Measurements from ENCODE around the gene ZFR.
"Not testable (repeated sequence)": the region's sequence is repeated elsewhere in the genome, so short reads cannot be mapped to it uniquely, and the experiment has no call there.

ZFR gene

GRCh38 chr5:32353420-32353819, 91.1 kb downstream of the ZFR start:
- no peak for DNase-seq

- DNase-seq = no peak
These were observed 91.9 kb downstream of the ZFR start for GRCh38 chr5:32352685-32353084.

DNA sequence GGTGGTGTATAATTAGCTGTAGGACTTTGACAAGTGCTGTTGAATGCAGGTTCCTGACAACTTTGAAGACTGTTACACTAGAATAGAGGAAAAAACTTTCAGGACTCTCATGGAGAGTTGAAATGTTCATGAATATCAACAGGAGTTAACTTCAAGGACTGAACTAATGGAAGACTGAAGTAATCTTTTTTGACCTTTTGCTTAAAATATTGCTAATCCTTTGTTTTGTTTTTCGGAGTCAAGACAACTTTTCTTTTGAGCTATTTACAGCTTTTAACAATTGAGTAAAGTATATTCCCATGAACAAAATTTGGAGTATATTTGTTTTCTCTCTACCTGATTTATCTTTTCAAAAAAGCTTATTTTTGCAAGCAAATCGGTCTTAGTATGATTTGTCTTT, 97.7 kb downstream of the ZFR start:
- DNase-seq = no peak

GRCh38 chr5:32343058-32343672, 101.4 kb downstream of the ZFR start:
- DNase-seq = no peak

DNA sequence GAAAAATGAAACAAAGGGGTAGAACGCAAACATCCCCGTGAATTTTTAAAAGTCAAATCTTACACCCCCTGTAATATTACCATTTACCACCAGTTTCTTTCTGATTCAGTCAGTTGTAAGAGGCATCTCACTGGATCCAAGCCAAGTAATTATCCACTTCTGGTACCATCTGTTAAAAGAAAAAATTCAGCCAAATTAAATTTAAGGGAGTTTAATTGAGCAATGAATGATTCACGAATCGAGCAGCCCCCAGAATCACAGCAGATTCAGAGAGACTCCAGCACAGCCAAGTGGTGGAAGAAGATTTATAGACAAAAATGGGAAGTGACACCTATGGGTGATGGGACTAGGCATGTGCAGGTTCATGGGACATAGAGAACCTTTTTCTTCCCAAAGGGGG, 101.9 kb downstream of the ZFR start:
- peak; percentile 99 for DNase-seq

- no peak for DNase-seq
These were observed 104.7 kb downstream of the ZFR start for GRCh38 chr5:32339878-32340277.

DNA sequence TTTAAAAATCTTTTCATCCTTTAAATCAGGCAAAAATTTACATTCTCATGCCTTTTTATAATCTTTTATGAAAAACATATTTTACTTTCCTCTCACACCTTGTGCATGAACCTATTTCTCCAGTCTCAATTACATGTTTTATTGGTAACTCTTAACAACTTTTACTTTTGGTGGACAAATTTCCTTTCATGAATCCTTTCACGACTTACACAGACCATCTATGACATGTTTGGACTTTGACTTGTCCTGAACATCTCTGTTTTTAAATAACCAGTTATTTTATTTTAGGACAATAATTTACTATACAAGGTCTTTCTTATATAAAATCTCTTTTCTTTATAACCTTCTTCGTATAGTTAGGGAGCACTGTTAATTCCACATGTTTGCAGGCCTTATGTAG, 105.3 kb downstream of the ZFR start:
- DNase-seq = peak; percentile 67

DNA sequence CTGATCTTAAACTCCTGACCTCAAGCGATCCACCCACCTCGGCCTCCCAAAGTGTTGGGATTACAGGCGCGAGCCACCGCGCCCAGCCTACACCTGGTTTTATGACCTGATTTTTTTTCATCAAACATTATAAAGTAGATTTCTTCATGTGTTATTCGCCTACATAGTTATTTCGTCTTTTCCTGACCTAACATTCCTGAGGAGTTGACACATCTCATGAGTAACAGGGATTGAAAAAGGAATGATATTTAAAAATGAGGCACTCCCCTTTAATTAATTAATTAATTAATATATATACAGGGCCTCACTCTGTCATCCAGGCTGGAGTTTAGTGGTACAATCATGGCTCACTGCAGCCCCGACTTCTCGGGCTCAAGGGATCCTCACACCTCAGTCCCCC, 111.6 kb downstream of the ZFR start:
- no peak for DNase-seq

DNA sequence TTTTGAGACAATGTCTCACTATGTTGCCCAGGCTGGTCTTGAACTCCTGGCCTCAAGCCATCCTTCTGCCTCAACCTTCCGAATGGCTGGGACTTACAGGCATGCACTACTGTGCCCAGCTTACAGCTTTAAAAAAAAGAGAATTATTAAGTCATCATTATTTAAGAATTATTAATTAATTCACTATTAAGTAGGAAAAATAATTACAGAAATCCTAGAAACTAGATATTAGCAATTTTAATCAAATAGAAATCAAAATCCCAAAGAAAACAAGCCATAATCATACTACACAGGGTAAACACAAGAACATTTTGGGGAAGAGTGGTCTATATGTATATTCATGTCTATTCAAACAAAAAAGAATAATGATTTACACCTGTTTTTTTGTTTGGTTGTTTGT, 112.2 kb downstream of the ZFR start:
- no peak for DNase-seq

- DNase-seq = no peak
These were observed 112.6 kb downstream of the ZFR start for GRCh38 chr5:32331935-32332274.

DNA sequence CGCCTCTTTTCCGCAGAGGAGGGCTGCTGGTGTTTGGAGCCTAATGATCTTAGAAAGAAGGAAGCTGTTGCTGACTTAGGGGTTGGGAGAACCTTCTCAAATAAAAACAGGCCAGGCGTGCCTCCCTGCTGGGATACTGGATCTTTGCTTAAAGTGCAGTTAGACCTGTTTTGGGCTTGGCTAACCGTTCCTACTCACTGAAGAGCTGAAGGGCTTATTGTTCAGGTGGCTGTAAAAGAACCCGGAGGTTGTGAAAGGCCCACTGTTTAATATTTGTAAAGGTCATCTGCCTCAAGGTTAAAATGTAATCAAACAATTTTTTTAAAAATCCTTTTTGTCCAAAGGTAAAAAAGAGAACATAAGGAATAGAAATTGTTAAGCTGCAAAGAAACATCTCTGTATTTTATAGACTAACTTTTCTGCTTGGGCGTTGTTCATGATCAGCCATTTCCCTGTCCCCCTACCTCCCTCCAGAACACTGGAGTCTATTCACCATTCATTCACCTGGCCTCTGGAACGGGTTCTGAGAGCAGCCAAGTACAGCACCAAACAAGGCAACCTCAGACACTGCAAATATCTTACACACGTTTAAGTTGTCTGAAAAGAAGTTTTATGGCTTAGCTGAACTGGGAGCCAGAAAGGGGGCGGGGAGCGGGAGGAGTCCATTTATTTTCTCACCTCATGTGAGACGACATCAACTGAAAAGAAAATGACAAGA, 113.2 kb downstream of the ZFR start:
- no peak for DNase-seq

DNA sequence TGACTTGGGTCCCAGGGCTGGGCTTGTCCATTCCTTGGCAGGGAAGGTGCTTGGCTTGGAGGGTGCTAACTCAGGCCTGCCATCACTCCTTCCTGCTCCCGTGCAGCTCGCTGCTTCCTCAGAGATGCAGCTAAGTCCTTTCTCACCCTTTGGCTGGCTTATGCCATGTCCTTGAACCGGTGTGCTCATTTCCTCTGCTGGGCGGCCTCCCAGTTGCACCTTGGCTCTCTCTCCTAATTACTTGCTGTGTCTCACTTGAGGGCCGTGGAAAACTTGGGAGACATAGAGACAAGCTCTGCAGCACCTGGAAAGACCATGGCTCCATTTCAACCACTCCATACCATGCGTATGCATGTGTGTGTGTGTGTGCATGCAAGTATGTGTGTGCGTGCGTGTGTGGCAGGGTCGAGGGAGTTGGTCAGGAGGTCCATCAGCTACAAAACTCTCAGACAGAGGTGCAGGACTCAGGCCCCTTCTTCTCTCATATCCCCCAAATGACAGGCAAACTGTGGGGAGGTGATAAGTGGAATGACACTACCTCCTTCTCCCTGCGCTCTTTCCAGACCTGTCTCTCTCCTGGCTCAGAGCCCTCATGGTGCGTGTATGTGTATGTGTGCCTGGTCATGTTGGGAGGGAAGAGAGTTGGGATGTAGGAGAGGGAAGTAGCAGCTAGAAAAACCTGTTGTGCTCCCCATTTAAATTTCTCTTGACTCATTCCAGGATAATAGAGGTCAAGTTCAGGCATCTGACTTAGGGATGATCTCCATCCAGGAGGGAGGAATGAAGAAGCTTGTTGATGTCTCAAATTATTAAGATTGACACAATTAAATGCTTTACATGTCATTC, 114.2 kb downstream of the ZFR start:
- no peak for DNase-seq

DNA sequence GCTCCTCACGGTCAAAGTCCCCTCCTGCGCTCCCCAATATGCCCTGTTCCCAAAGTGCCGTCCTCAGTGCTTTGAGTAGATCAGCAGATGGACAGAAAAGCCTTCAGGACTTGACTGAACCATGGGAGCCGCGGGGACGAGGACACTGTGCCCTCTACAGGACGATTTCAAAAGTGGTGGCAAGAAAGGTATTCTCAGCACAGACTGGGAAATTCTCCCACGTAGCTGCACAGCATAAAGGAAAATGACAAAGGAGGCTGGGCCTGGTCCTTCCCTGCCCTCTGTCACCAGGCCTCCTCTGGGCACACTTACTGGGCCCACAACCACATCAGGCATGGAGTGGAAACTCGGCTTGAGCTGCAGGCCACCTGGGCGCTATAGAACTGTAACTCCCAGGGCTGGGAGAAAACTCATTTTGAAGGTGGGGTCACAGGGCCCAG, 115.1 kb downstream of the ZFR start:
- DNase-seq = peak; percentile 81

- DNase-seq = no peak
These were observed 118.2 kb downstream of the ZFR start for GRCh38 chr5:32326216-32326772.

GRCh38 chr5:32325616-32326015, 118.9 kb downstream of the ZFR start:
- no peak for DNase-seq

GRCh38 chr5:32325062-32325461, 119.5 kb downstream of the ZFR start:
- DNase-seq = peak; percentile 80

GRCh38 chr5:32323741-32324140, 120.8 kb downstream of the ZFR start:
- no peak for DNase-seq

DNA sequence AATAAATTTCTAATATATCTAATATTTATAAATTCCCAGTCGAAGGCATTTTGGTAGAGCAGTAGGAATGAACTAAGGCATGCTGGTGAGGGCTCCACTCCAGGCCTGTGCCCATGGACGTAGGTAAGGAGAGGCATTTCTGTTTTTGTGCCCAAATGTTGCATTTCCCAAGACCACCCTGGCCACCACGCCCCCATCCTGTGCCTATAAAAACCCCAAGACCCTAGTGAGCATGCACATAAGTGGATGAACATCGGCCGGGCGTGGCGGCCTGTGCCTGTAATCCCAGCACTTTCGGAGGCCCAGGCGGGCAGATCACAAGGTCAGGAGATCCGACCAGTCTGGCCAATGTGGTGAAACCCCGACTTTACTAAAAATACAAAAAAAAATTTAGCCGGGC, 121.7 kb downstream of the ZFR start:
- DNase-seq = no peak

DNA sequence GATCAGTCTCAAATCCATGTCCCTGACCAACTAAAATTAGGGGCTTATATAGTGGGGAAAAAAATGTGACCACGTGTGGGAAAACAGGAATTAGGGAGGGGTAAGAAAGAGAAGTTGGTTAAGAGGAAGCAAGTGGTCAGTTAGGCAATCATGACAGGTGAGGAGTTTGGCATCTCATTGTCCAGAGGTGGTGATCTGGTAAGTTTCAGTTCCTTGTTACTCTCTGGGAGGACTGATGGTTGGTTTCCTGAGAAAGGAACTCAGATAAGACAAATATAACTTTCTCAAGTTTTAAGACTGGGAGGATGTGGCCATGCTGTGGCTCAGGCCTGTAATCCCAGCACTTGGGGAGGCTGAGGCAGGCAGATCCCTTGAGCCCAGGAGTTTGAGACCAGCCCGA, 122.8 kb downstream of the ZFR start:
- DNase-seq = not testable (repeated sequence)

GRCh38 chr5:32320576-32320975, 124.0 kb downstream of the ZFR start:
- DNase-seq = no peak

GRCh38 chr5:32319926-32320543, 124.5 kb downstream of the ZFR start:
- no peak for DNase-seq

GRCh38 chr5:32319392-32319791, 125.1 kb downstream of the ZFR start:
- peak; percentile 19 for DNase-seq

DNA sequence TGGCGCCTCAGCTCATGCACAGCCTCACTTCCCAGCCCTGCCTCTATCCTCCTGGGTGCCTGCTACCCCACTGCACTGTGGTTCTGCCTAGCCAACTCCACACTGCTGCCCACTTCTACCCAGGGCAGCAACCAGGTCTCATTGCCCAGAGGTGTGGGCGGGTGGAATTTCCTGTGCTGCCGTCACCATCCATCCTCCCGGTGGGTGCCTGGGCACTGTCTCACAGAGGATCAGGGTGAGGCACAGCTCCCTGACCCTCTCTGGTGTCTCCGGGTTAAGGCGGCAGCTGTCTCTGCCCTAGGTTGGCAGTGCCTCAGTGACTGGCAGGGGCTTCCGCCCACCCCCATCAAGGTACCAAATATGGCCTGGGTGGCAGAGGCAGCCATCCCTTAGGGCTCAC, 127.5 kb downstream of the ZFR start:
- no peak for DNase-seq

Data from NCI-H1694 (cell line).